AG08396 (cell line): Measurements from ENCODE around the gene CUX1.

Source experiments
- DNase-seq: peaks from one replicate; pipeline ENCODE4 v3.0.0; 2012; ENCODE audit warnings: low spot score, mixed read lengths

CUX1 gene

GRCh38 chr7:101896316-101896715 lies 78.9 kb downstream of the CUX1 start:
- no peak for DNase-seq

GRCh38 chr7:101896941-101897340 lies 79.5 kb downstream of the CUX1 start:
- DNase-seq = no peak

GRCh38 chr7:101898106-101898505 lies 80.7 kb downstream of the CUX1 start:
- DNase-seq = no peak

GRCh38 chr7:101899616-101900015 lies 82.2 kb downstream of the CUX1 start:
- no peak for DNase-seq

- DNase-seq = peak; percentile 48
Measured at GRCh38 chr7:101900103-101900502, 82.7 kb downstream of the CUX1 start.

GRCh38 chr7:101901661-101902491 lies 84.5 kb downstream of the CUX1 start:
- DNase-seq = peak; percentile 57

- DNase-seq = no peak
Measured at GRCh38 chr7:101902680-101903514, 85.5 kb downstream of the CUX1 start.

GRCh38 chr7:101903515-101903868 lies 86.1 kb downstream of the CUX1 start:
- DNase-seq = no peak

GRCh38 chr7:101904019-101904418 lies 86.6 kb downstream of the CUX1 start:
- DNase-seq = no peak

- no peak for DNase-seq
Measured at GRCh38 chr7:101905203-101905865, 87.9 kb downstream of the CUX1 start.

GRCh38 chr7:101906291-101907240 lies 89.1 kb downstream of the CUX1 start:
- no peak for DNase-seq

- DNase-seq = no peak
Measured at GRCh38 chr7:101910991-101911799, 93.8 kb downstream of the CUX1 start.

GRCh38 chr7:101911800-101912715 lies 94.6 kb downstream of the CUX1 start:
- DNase-seq = peak; percentile 37

GRCh38 chr7:101912716-101913110 lies 95.3 kb downstream of the CUX1 start:
- DNase-seq = no peak

GRCh38 chr7:101913247-101913721 lies 95.9 kb downstream of the CUX1 start:
- no peak for DNase-seq

- no peak for DNase-seq
Measured at GRCh38 chr7:101913851-101914250, 96.4 kb downstream of the CUX1 start.

GRCh38 chr7:101915000-101915399 lies 97.6 kb downstream of the CUX1 start:
- no peak for DNase-seq

GRCh38 chr7:101916041-101916800 lies 98.8 kb downstream of the CUX1 start:
- DNase-seq = no peak

- DNase-seq = no peak
Measured at GRCh38 chr7:101916876-101917275, 99.5 kb downstream of the CUX1 start.
